Activated CD8-positive, alpha-beta memory T cell treated with anti-CD3 and anti-CD28 coated beads for 36 hours (primary cell): ENCODE measurements around the gene TEAD1. TPM values are rescaled to one million over a fixed set of nuclear protein-coding genes. Genes with fewer than 3 reads are reported as not detected.
"Not testable (repeated sequence)": the region's sequence is repeated elsewhere in the genome, so short reads cannot be mapped to it uniquely, and the experiment has no call there.

Experiments
- CTCF ChIA-PET: fragments of 350-600 bp; sonication (Branson Sonifier 250); formaldehyde crosslinking; loops from one replicate; lab custom pipeline; 2021; ENCODE audit warnings: antibody characterized with exemption; lab: Charles Lee
- POLR2A ChIA-PET: fragments of 350-600 bp; sonication (Branson Sonifier 250); formaldehyde crosslinking; loops from one replicate; lab custom pipeline; 2021; ENCODE audit warnings: antibody characterized with exemption; lab: Charles Lee
- total RNA-seq, 2 experiments: library from RNA; stranded (reverse); gene quantifications; one replicate each; pipeline ENCODE4 v1.2.3, GENCODE V29; 2021

TEAD1 gene
- total RNA-seq, 2 experiments from 2014 or later = 0.46 to 0.59 TPM

DNA sequence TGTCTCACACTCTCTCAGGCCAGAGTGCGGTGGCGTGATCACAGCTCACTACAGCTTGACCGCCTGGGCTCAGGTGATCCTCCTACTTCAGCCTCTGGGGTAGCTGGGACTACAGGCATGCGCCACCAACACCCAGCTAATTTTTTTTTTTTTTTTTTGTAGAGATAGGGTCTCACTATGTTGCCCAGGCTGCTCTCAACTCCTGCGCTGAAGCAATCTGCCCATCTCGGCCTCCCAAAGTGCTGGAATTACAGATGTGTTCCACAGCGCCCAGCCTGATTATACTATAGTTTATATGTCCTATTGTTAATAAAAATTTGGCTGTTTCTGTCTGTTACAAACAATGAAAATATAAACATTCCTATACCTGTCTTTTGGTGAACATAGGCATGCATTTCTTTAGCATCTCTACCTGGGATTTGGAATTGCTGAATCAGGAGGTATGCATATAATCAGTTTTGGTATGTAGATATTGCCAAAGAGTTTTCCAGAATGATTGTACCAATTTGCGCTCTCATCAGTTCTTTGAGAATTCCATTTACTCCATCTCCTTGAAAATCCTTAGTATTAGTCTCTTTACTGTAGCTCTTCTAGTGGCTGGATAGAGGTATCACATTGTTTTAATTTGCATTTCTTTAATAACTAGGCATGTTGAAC, 78.8 kb downstream of the TEAD1 start:
- CTCF ChIA-PET = no interaction called here

DNA sequence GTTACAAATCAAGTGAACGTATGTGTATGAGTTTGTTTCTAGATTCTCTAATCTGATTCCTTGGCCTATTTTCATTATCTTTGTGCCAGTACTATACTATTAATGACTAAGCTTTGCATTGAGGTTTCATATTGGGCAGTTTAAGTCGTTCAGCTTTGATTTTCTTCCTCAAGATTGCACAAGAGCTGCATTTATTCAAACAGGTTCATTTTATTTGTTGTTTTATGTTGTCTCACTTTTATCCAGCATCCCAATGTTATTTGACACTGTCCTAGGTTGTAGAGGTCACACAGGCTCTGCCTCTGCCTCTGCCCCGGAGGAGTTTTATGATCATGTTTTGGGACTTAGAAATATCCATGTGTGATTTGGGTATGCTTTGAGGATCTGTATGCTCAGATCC, 79.8 kb downstream of the TEAD1 start:
- CTCF ChIA-PET = no interaction called here
- POLR2A ChIA-PET = no interaction called here

More for the DNA sequence above, 78.8 kb downstream of the TEAD1 start:
- POLR2A ChIA-PET = no interaction called here

DNA sequence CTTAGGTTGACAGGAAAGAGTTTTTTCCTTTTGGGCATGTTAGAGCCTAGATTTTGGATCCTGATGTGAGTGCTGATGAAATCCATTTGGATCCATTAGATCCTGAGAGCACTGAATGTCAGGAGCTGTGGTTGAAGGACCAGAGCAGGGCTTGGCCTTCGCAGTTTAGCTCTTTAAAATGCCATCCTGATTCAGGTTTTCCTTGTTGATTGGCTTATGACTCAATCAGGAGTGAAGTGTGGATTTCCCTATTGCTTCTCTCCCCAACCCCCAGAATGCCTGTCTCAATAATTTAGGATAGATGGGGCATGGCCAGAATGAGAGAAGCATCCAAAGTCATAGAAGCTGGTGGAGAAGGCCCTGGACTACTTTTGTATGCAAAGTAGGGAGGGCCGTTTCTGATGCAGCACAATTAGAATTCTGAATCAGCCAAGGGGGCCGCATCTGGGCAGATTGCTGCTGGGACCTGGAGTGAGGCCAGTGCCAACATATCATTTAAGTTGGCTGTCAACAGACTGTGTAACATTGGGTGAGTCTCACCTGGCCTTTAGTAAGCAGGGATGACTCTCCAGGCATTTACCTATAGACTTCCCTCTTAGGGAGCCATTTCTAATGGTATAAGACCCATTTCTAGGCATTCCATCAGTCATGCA, 80.5 kb downstream of the TEAD1 start:
- CTCF ChIA-PET = no interaction called here
- POLR2A ChIA-PET = no interaction called here

DNA sequence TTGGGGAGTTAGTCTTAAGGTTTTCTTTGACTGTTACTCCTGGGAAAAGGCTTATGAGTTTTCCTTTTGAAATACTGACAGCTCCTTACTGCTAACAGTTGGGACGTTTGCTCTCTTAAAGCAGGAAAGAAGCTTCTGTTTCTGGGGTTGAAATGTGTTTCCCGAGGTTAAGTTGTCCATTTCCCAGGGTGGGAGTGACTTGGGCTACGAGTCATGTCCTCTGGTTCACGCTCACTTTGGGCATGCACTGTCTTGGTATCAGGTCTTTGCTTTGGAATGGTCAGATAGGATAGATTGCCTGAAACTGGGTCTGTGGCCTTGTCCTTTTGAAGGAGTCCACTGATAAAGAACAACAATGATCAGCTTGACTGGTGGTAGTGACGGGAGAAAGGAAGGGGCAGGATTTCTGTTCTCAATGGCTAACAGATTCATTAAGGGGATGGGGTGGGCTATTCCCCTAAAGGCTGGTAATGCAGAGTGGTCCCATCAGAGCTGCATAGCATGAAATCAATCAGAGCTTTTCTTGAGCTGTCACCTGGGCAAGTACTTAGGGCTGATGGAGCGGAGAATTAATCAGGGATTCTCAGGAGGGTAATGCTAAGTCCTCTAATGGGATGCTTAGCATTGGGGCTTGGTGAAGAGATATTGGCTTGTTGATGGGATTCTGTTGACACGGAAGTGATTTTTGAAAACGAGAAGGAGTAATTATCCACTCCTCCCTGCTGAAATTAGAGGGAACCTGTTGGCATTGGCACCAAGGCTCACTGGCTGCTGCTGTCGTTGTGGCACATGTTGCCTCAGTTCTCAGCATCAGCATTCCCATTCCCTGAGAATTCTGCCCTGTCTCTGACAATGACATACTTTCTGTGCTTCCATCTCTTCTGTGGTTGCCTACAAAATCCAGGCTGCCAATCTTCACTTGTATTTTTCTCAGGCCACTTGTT, 81.6 kb downstream of the TEAD1 start:
- CTCF ChIA-PET = interaction anchor here (0.6 kb wide), 1 partner anchor 1337 kb away, joined by 3 read pairs; no protein-coding TSS in a partner anchor

DNA sequence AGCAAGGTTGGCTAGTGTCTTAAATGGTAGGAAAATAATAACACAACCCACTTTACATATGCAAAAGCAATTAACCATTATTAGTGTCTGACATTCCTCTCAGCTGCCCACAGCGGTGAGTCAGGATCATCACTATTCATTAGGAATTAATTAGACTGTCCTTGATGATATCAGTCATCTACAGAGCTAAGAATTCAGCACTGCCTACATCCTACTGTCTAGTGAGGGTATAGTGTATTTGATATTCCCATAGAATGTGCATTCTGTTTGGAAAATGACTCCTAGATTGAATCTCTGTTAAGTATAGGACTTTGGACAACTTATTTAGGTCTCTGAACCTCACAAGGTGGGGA, 82.2 kb downstream of the TEAD1 start:
- CTCF ChIA-PET = no interaction called here
- POLR2A ChIA-PET = no interaction called here

More for the DNA sequence above, 81.6 kb downstream of the TEAD1 start:
- POLR2A ChIA-PET = no interaction called here

DNA sequence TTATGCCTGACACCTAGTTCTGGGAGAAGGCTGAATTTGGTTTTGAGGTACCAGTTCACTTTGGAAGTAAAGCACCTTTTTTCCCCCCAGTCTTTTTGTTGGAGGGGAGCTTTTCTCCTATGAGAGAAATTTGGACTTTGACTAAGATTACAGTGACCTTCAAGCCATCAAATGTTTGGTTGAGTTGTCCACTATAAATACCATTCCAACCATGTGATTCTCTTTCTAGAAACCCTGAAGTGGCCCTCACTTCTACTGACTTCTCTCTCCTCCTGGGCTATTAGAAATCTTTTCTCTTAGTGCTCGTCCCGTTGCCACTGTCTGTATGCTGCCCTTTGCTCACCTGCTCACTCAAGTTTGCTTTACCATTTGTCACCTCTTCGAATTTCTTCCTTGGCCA, 82.6 kb downstream of the TEAD1 start:
- POLR2A ChIA-PET = no interaction called here
- CTCF ChIA-PET = no interaction called here

DNA sequence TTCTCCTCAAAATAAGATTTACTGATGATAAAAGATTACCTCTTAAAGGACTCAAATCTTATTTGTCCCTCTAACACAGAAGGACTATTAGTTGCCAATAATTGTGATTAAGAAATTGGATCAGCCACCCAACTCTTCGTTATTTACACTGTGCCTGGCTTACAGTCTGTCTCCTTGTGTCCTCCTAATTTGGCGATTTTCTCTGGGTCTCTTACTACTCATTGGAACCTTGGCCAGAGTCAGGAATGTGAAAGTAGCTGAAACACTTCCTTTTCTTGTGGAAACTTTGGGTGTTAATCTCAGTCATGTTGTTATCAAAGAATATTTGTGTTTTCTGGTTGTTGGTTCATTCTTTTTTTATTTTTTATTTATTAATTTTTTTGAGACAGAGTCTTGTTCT, 83.2 kb downstream of the TEAD1 start:
- ChIA-PET POLR2A (no interaction called here), CTCF (no interaction called here)

DNA sequence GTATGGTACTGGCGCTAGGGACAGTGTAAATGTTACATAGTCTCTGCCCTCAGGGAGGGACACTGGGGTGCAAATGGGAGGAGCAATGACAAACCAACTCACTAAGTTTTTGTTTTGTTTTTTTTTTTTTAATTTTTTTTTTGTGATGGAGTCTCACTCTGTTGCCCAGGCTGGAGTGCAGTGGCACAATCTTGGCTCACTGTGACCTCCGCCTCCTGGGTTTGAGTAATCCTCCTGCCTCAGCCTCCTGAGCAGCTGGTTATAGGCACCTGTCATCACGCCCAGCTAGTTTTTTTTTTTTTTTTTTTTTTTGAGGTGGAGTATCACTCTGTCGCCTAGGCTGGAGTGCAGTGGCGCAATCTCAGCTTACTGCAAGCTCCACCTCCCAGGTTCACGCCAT, 83.9 kb downstream of the TEAD1 start:
- POLR2A ChIA-PET = not testable (repeated sequence)
- CTCF ChIA-PET = interaction anchor here (0.7 kb wide), 1 partner anchor 52 kb away, joined by 3 read pairs; no protein-coding TSS in a partner anchor

DNA sequence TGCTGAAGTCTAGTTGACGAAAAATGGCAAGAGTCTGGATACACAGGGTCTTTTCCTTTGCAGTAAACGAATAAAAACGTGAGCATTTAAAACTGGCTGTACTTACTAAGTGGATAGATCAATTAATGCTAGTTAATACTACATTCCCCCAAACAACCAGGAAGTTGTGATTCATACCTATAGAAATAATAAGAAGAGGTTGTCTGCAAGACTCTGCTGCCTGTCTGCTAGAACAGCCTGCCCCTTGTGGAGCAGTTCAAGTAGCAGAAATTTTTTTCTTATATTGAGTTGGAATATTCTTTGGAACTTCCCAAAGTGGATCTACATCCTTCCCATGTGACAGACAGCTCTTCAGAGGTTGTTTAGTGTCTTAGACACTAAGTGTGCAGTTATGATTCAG, 86.8 kb downstream of the TEAD1 start:
- CTCF ChIA-PET = no interaction called here
- POLR2A ChIA-PET = no interaction called here

DNA sequence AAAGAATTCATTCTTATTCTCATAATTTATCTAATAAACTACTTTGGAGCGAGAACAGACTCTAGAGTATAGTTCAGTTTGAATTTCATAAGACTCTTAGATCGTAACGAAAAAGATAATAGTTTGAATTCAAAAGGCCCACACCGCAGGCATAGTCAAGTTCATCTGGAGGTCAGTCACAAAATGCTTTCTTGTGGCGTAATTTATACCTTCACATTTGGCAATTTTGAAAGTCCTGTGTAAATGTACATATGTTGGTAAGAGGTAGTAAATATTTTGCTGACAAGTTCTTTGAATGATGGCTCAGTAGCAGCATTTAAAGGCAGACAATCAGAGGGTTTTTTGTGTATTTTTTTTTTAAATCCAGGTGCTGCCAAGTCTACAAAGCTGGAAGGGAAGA, 88.1 kb downstream of the TEAD1 start:
- POLR2A ChIA-PET = no interaction called here

DNA sequence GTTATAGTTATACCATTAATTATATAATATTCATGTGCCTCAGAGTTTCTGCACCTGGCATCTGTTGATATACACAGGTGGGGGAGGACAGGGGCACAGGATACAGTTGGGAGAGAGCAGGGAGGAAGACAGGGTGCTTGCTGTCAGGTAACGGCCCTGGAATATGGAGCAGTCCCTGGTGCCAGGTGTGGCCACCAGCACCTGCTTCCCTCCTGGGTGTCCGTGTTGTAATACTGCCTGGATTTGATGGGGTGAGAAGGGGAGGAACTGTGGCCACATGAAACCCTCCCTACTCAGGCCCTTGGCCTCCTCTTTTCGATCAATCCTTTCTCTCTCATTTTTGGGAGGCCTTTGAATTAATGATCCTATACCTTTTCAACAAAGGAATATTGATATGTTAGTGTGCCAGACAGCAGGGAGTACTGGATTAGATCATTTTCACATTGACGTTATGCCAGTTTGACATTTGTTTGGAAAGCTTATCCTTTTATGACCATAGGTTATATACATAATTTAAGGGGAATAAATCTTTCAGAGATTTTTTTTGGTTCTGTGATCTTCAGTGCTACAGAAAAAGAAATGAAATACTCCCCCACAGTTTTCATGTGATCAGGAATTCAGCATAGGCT, 88.6 kb downstream of the TEAD1 start:
- ChIA-PET POLR2A (no interaction called here), CTCF (no interaction called here)

More for the DNA sequence above, 88.1 kb downstream of the TEAD1 start:
- CTCF ChIA-PET = no interaction called here

DNA sequence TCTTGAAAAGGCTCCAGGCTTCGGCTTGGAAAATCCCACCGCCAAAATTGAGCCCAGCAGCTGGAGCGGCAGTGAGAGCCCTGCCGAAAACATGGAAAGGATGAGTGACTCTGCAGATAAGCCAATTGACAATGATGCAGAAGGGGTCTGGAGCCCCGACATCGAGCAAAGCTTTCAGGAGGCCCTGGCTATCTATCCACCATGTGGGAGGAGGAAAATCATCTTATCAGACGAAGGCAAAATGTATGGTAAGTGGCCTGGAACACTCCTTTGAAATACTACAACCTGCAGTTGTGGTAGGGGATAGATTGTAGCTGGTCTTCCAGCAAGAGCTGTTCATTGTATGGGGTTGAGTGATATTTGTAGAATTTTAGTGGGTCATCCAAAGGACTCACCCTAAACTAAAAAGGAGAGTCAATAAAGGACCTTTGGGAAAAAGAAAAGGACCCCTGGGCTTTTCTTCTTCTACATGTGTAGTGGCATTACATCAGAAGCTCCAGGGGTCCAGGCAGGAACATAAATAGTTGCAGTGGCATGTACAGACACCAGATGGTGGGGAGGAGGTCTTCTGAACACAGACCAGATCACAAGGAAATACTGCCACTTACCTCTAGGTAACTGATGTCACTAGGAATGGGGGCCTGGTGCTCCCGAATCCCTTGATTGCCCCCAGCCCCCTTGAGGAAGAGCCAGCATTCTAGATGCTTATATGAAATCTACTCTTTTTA, 90.1 kb downstream of the TEAD1 start:
- POLR2A ChIA-PET = no interaction called here
- CTCF ChIA-PET = no interaction called here

DNA sequence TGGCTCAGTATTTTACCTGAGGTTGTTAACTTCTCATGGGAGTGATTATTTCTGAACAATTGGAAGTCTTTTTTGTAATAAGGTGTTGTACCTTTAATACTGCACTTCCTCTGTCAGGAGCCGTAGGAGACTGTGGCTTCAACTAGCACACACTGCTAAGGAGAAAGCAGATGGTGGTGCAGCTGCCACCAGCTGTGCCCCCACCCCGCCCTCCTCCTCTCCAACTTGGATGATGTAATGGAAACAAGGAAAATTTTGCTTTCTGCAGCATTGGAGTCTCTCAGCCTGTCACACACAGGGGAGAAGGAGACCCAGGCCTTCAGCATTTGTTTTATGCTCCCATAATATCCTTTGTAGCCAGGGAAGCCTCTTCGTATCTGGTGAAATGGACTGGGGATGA, 91.2 kb downstream of the TEAD1 start:
- ChIA-PET CTCF (interaction anchor here (0.5 to 0.8 kb wide), 2 partner anchors 10 to 131 kb away, joined by 3 to 7 read pairs; no protein-coding TSS in a partner anchor), POLR2A (no interaction called here)

DNA sequence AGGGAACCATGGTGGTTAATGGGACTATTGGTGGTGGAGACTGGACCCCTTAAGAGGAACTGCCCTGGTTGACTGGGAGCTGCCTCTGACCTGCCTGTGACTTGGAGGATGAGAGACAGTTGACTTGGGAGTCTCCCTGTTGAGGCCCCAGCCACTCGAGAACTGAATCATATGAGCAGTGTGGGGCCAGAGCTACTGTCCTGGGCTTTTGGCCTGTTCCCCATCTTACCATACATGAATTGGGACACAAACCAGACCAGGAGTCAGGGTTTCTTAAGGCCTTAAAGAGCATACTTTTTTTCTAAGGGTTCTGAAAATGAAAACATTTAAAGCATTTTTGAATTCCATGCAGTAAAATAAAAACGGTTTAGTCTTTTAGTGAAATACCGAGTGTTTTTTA, 92.8 kb downstream of the TEAD1 start:
- ChIA-PET CTCF (interaction anchor here (0.6 kb wide), 1 partner anchor 13 kb away, joined by 4 read pairs; no protein-coding TSS in a partner anchor), POLR2A (no interaction called here)

DNA sequence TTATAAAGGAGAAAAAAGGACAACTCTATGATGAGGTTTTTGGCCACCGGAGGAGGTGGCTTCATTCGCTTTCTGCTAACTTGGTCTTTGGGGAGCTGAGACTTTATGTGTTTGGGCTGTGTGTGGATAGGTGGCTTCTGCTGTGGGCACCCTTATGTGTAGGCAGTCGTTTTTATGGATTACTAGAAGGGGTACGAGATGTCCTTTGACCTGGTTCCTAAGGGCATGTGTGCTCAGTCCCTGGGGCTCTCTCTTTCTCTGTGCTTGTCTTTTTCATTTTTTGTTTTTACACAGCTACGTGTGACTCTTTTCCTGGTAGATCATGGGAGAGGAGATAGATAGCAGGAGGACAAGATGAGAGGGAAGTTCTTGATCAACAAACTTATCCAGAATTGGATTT, 93.4 kb downstream of the TEAD1 start:
- ChIA-PET CTCF (no interaction called here), POLR2A (no interaction called here)

DNA sequence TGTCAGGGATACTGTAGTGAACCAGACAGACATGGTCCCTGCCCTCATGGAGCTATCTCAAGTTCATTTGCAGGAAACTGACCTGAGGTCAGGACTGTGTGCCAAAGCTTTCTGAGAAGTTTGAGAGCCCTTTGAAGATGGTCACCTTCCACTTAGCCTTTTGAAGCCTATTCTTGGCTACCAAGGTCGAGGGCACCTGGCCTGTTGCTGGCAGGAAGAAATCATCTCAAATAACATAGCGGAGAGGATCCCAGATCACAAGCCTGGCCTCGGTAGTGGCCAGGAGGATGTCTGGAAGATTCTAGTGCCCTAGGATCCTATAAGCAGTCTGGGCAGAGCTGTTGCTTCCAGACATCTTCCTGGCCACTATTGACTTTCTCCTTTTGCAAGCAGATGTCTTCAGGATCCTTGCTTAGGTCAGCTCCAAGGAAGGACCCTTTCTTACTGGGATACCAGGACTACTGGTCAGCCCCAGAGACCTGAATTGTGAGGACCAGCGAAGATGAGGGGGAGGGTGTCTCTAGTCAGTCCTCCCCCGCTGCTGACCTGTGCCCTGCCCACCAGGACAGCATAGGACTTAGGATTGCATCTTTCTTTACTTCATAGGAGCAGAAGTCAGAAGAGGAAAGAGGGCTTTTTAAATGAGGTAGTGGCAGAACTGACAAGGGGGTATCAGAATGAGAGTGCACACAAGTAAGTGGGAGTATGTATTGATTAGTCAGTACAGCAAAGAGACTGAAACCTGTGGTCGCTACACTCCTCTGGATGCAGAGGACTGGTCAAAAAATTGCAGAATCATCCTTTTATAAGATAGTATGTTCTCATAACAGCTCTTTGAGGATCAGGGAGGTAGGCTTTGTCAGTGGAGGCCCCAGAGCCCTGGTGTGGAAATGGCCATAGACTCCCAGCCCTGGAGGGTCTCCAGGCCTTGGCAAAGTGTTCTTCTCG, 94.8 kb downstream of the TEAD1 start:
- ChIA-PET POLR2A (no interaction called here), CTCF (no interaction called here)

DNA sequence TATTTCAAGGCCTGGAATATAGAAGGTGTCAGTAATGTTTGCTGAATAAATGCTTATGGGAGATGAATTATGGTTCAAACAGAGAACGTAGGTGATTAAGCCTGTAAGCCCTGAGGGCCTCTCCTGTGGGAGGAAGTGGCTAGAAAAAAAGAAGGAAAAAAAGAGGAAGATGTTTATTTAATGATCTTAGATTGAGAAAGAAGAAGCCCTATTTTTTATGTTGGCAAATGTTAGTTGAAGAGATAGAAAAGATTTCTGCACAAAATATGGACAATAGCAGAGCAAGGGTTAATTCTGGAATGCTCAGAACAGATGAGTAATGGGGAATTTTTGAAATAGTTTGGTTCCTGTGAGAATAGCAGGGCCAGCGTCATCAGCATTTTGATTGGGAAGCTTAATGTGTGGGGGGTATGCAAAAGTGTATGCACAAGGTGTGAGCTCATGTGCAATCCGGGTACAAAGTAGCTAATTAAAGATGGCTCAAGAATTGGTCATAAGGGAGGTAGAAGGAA, 95.7 kb downstream of the TEAD1 start:
- POLR2A ChIA-PET = no interaction called here
- CTCF ChIA-PET = no interaction called here

DNA sequence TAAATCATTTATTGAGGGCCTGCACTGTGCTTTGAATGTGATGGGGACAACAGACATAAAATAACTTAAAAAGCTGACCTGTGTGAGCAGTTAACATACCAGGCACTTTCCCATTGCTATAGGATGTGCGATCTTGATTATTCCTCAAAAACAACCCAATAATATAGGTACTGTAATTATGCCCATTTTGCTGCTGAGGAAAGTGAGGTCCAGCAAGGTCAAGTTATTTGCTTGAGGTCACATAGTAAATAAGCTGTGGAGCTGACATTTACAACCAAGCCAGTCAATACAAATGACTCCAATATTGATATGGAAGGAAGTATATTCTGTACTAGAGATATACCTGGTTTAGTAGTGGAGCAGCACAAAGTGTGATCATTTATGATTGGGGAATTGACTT, 96.2 kb downstream of the TEAD1 start:
- ChIA-PET POLR2A (no interaction called here), CTCF (no interaction called here)
